GM19395 (cell line): ENCODE results near the gene ARHGAP4.

ENCODE experiments used
- ATAC-seq: cut with Tn5 transposase; IDR thresholded peaks from one replicate; pipeline ENCODE4 v1.9.1; 2021; ENCODE audit warnings: mild to moderate bottlenecking, moderate library complexity; ENCODE audit not compliant: unreplicated experiment

Gene ARHGAP4

DNA sequence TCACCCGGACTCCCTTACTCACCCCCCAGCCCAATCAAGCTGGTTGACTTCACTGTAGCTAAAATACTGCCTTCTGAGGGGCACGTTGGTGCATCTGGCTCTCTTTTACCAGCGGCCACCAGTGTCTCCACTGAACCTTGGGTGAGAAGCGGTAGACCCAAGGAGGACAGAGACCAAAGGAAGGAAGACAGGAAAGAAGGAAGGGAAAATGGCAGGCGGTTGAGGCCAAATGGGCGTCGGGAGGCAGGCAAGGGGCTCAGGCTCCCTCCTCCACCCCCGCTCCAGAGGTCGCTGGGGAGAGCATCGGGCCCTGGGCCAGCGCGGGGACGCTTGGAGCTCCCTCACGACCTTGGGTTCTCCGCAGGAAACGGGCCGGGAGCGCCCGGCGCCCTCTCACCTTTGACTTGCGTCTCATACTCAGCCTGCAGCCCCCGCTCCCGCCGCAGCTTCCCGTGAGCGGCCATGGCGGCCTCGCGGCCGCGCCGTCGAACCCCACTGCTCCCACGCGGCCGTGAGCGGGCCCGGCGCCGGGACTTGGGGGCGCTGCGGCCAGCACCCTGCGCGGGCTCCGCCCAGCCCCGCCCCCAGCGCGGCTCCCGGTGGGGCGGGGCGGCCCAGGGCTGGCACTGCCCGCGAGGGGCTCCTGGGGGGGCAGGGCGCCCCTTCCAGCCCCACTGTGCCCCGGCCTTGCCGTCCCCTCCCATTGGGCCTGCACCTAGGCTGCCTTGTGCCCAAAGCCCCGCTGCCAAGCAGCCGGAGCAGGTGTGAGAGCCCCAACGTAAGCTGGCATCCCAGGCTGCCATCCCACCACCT is at the start of gene ARHGAP4:
ARHGAP4 (minus strand) TSS at position 526 of the 813 bp plus-strand sequence; CDS start at position 464, 62 bp downstream.
- no peak for ATAC-seq

DNA sequence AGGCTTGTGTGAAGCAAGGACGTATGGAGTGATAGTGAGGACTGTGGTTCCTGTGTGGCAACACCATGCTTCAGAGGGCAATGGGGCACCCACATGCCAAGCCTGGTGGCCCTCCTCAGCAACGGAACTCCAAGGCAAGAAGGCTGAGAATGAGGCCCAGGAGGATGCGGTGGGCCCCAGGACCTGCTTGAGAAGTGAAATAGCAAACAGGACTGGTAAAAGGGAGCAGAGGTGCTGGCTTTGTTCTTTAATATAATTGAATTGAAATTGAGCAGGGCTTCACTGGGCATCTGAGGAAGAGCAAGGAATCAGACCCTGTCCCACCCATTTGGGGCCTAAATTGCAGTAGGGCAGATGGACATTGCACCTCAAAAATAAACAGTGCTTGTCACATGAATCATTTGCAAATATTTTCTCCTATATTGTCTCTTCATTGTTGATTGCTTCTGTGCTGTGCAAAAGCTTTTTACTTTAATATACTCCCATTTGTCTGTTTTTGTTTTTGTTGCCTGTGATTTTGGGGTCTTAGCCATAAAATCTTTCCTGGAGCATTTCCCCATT is 48.7 kb upstream of the ARHGAP4 start:
- ATAC-seq = no peak

DNA sequence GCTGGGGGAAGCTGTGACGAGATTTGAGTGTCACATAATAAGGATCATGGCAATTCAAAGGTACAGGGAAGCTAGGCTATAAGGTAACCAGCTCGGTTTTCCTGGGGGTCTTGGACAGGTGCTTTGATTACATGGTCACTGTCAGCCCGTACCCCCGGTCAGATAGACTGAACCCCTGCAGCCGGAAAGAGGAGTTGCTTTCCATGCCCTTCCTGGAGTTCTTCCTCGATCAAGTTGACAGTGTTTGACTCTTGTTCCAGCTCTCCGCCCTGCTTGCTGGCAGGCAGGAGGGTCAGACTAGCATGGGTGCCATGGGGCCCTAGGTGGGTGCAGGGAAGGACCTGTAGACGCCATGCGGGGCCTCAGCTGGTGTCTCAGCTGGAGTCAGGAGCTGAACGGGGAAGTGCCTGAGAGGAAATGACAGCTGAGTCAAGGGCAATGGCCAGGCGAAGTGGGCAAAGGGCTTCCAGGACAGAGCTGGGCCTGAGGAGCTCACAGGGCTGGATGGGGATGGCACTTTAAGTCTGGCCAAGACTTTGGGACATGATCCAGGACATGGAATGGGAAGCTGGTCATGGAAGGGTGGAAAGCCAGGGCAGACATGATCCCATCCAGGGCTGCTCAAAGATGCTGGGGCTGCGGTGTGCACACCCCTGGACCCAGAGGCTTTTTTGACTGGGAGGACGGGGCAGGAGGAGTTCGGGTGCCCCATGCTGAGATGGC is 48.1 kb upstream of the ARHGAP4 start:
- ATAC-seq = no peak

DNA sequence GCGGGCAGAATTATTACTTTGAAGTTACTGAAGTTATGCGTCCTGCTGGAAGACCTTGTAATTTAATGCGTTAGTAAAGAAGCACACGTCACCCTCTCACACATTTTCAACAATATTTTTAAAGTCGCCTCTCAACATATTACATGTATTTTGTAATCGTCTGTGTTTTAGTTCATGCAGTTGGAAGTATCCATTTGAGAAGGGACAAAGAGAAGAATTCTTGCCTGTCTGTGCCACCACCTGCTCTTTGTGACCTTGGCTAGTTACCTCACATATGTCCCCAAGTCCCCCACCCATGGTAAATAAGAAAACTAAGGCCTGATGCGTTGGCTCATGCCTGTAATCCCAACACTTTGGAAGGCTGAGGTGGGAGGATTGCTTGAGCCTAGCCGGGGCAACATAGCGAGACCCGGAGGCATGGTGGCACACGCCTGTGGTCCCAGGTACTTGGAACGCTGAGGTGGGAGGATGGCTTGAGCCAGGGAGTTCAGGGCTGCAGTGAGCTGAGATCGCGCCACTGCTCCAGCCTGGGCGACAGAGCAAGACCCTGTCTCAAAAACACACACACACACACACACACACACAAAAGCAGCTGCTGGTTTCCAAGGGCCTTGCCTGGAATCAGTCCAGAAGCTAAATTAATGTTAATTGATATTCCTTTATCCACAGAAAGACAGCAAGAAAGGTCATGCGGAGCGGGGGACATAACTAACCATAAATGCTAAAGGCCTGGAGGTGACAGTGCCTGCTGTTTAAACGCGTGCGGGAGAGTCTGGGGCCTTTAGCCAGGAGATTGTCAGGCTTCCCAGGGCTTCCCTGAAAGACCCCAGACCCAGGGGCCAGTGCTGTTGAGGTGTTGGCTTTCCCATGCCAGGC is 47.3 kb upstream of the ARHGAP4 start:
- no peak for ATAC-seq

DNA sequence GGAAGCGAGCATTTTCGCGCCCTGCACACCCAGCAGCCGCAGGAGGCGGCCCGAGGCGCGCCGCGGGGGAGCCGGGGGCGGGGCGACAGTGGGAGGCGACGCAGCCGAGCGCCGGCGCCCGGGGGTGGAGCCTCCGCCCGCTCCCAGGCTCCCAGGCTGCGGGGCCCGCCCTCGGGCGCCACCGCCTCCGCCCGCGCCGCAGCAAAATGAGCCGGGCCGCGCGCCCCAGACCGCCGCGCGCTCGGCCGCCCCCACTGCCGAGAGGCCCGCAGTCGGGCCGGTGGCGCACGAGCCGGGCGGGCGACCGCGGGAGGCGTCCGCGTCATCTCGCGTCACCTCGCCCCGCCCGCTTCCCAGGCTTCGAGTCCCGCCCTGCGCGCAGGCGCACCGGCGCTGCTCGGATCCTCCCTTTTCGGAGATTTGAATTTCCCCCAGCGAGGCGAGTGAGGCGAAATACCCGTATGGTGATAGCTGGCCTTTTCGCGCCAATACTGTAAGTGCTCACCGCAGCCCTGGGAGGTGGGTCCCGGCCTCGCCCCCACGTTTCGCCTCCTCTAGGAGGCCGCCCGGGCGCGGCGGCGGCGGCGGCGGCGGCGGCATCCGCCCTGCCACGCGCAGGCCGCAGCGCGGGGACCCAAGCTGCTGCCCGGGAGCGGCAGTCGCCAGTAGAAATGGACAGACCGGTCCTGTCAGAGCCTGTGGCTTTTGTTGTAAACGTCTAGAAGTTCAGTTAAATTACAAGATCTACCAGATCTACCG is 46.5 kb upstream of the ARHGAP4 start, which contains the start of gene TMEM187:
TMEM187 (plus strand) TSS at position 387 of the 759 bp plus-strand sequence. CDS start 9,309 bp downstream, outside the sequence.
- ATAC-seq = peak; percentile 54

DNA sequence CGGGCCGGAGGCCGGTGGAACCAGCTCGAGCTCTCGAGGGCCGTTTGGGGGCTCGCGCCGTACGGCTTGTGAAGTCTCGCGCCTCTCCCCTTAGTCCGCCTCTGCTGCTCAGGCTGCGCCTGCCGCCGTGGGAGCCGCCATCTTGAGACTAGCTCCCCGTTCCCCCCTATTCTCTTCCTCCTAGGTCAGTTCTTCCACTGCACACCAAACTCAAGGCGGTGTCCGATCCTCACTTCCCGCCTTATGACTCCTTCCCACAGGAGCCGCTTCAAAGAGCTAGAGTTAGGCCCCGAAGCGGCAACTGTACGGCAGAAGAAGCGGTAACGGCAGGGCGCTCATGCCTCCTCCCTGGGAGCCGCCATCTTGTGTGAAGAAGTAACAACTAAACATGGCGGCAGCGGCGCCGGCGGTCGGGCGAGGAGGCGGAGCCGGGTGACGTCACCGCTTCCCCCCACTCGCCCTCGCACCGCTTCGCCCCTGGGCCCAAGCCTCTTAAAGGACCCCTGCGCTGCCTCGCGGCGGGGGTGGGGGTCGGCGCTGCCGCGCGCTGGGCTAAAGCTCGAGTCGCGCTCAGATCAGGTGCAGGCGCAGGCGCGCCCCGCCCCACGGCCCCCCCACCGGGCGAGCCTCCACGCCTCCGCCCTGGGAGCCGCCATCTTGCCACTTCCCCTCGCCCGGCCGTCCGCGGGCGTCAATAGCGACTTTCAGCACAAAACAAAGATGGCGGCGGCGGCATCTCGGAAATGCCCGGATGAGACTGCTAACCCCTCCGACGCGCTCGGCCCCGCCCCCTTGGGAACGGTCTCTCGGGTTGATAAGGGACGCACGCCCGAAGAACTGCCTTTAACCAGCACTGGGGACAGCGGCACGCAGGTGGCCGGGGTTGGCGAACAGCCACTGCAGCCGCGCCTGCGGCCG is 45.6 kb upstream of the ARHGAP4 start, which contains the start of gene HCFC1:
HCFC1 (minus strand) TSS at position 369 of the 918 bp plus-strand sequence. CDS start 978 bp downstream, outside the sequence.
- ATAC-seq = peak; percentile 56

DNA sequence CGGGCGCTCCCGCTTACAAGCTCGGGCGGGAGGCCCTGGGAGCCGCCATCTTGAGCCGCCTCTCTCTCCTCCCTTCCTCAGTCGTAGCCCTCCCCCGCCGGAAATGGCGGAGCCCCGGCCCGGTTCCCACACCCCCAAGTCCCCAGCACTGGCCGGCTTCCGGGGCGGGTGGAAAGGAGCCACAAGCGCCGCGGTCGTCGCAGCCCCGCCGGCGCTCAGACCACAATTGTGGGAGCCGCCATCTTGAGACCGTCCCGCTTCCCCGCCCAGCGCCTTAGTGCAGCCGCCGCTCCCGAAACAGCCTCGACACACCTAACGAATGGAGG is 45.0 kb upstream of the ARHGAP4 start:
- peak; percentile 47 for ATAC-seq

DNA sequence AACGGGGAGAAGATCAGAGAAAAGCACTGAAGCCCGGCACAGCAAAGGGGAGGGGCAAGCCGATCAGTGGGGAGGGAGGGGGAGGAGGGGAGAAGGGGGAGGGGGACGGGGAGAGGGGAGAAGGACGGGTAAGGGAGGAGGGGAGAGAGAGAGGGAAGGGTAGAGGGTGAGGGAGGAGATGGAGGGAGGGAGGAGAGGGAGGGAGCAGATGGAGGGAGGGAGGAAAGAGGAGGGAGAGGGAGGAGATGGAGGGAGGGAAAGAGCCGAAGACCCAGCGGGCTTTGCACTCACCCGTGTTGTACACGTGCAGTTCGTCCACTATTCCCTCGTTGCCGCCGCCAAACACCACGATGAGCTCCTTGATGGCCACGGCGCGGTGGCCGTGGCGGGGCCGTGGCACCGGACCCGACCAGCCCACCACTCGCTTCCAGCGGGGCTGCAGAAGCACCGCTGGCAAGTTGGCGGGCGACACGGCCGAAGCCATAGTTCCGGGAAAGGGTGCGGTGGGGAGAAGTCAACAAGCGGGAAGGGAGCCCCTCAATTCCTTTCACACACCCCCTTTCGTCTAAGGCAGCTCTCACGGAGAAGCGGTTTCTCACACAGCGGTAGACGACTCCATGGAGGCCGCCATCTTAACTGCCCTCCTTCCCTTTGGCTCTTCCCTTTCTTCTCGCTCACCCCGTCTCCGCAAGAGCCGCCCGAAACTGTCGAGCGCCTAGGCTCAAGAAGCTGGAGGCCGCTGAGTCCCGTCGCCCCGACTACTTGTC is 44.5 kb upstream of the ARHGAP4 start:
- peak; percentile 13 for ATAC-seq

DNA sequence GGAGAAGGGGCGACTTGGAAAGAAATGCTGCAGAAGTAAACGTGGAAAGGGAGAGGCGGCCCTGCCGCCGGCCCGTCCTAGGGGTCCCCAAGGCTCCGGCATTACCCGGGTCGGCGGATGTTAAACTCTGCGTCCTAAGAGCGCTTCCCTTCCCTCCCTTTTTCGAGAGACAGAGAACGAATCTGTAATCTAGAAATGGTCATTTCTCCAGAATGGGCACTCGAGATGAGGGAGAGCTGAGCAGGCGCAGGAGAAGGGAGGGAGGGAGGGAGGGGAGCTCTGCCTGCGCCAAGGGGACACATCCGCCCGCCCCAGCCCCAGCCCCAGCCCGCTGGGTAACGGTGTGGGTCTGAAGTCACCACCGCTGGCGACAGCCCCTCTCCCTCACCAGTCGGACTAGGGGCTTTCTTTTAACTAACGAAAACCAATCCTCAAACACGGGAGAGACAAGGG is 43.9 kb upstream of the ARHGAP4 start:
- no peak for ATAC-seq

DNA sequence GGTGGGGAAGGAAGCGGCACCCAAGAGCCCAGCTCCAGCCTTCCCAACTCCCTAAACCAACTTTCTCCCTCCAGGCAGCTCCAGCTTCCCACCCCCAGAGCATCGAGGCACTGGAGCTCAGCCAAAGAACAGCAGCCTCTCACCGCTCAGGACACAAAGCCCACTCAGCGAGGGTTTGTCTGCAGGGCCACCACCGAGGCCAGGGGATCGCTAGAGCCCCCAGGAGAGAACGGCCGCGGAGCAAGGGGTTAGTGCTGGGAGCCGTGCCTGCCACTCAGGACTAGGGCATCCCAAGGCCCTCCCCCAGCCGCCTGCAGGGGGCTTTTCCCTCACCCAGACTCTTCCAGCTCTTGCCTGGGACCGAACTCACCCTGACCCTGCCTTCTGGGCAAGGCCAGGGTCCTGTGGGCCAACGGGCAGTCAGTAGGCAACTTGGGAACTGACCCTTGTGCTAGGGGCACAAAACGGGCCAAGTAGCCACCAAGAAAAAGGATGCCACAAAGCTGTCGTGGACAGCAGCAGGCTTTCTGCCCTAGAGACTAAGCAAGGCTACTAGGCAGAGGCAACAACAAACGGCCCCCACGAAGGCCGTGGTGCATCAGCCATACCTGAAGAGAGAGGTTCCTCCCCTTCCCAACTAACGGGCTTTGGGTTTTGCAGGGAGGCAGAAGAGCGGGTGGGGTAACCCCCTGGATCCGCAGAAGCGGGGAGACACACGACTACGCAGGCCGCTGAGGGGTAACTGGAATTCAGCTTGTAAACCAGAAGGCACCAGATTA is 43.2 kb upstream of the ARHGAP4 start:
- ATAC-seq = no peak

DNA sequence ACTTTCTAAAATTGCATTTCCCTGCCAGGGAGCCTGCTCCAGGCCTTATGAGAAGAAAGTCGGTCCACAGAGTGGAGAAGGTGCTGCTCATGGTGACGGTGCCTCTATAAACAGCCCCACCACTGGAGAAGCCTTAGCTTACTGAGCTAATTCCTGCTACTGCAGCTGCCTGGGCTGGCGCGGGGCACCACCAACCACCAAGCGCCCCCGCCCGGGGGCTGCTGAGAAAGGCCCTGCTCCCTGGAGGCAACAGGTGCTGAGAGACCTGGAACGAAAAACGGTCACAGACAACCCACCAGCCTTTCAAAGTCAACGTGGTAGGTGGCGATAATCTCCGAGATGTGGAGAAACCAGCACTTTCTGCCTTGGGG is 42.7 kb upstream of the ARHGAP4 start:
- no peak for ATAC-seq

DNA sequence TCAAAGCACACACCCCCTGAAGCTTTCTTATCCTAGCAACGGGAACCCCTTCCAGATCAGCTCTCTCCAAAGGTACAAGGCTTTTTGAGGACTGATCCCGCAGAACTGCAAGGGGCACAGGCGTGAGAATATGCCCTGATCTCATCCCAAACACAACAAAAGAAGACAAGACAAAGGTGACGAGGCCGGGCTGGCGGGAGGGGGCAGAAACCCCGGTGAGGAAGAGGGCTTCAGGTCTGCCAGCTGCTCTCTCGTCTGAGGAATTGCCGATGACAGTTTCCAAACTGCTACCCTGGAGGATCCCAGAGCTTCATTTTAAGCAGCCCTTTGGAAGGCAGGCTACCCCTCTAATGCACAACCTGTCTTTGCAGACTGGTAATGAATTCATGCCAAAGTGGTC is 42.2 kb upstream of the ARHGAP4 start:
- no peak for ATAC-seq

DNA sequence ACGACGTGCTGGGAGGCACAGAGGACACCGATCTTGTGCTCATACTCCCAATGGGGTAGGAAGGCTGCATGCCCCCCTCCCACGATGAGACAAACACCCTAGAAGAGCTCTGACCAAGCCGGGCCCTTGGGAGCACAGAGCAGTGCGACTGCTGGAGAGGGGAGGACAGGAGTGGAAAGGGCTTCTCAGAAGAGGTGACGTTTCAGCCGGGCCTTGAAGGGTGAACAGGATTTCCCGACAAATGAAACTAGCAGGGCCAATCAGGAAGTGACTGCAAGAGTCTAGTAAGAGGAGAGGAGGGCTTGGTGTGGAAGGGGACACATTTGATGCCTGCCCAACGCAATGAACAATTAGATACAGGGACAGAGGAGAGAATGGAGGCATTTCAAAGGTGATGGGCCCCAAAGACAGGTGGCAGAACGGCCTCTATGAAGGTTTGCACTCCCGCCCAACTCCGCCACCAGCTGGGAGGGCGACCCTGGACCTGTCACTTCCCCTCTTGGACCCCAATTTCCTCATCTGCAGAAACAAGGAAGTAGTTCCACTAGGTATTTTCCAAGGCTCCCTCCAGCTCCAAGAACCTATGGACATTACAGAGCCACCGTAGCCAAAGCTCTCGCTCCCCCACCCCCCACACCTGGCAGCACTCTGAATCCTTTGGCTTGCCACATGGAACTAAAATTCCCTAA is 41.6 kb upstream of the ARHGAP4 start:
- ATAC-seq = no peak

DNA sequence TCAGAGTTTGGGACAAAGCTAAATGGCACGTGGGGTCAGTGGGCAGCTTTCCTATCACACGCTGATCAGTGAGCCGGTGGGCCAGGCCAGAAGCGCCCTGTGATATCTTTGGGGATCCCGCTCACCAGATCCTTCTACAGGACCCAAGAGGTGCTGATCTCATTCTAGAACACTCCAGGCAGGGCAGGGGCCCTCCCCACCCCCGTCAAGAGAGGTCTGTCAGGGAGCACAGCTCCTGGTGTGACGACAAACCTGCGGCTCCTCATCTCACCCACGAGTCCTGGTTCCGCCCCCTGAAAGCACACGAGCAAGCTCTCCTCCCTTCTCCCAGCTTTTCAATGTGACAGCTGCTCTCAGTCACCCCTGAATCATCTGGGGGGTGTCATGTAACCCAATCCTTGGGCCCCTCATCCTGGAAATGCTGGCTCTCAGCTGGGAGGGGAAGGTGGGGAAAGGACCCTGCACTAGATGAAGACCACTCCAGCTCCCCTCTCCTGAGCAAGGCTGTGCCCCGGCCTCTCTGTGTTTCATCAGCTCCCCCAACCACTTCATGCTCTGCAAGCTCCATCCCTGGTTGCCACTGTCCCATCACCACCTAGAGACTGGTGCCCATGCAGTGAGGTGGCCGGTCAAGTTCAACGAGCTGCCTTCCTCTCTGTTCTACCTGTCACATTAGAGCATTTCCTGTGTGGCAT is 40.9 kb upstream of the ARHGAP4 start:
- ATAC-seq = no peak

DNA sequence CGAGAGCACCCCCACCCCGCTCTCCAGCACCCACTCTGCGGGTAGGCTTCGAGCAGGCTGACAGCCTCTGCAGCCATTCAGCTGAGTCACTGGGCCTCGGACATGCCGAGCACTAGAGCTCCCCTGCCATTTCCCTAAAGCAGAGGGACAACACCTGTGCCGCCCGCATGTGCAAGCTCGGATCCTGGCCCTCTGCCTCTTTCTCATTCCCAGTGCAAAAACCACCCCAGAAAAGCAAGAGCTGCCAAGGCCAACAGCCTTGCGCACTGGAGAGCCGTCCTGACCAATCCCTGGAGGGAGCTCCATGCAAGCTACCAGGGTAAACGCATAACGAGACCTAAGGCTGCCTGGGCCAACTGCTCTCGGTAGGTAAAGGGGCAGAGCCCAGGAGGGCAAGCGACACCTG is 40.2 kb upstream of the ARHGAP4 start:
- no peak for ATAC-seq

DNA sequence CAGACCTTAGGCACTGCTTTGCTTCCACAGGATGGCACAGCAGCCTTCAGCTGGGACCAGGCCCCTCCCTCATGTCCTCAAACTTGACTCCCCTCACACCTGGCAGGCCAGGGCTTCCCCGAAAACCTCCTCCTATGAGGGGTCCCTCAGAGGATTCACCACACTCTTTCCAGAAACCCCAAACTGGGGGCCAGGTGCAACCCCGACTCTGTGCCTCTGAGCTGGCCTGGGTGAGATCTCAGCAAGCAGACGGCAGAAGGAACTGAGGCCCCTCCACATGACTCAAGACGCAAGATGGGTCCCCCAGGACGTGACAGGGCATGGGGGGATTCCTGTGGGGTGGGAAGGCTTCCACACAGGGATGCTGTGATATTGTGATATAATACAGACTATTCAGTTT is 39.3 kb upstream of the ARHGAP4 start:
- no peak for ATAC-seq
